T-helper 1 cell (primary cell): ENCODE measurements around the gene PABPC1L.
"Not testable (repeated sequence)": the region's sequence is repeated elsewhere in the genome, so short reads cannot be mapped to it uniquely, and the experiment has no call there.

Source experiments
- DNase-seq, 5 donors: peaks; one replicate each; pipeline ENCODE4 v3.0.0-alpha.2; 2012 to 2020
- total RNA-seq, 4 donors: gene quantifications; one replicate each; lab custom pipeline; 2026; lab: John Stamatoyannopoulos, UW

The PABPC1L gene
- 20.4 to 31.1 (median 27.1) reads per million in 4 donors for total RNA-seq

GRCh38 chr20:44909872-44910689 is at the start of gene PABPC1L:
PABPC1L (plus strand) TSS chr20:44910060; CDS start chr20:44910144, 84 bp downstream.
- peak; percentile 54 to 79 (median 71) for DNase-seq

- no peak for DNase-seq
These were observed 48.3 kb upstream of the PABPC1L start for GRCh38 chr20:44861531-44862006.

- DNase-seq: no peak
These were observed 47.6 kb upstream of the PABPC1L start for GRCh38 chr20:44862286-44862685.

GRCh38 chr20:44863365-44864084 is 46.3 kb upstream of the PABPC1L start:
- DNase-seq: not testable (repeated sequence)

GRCh38 chr20:44864493-44864892 is 45.4 kb upstream of the PABPC1L start:
- DNase-seq: not testable (repeated sequence)

GRCh38 chr20:44866703-44867335 is 43.0 kb upstream of the PABPC1L start:
- no peak for DNase-seq

GRCh38 chr20:44869471-44869870 is 40.4 kb upstream of the PABPC1L start:
- no peak for DNase-seq

GRCh38 chr20:44882360-44882759 is 27.5 kb upstream of the PABPC1L start:
- not testable (repeated sequence) for DNase-seq

- DNase-seq: no peak
These were observed 26.5 kb upstream of the PABPC1L start for GRCh38 chr20:44883214-44883902.

GRCh38 chr20:44884907-44885391 is 24.9 kb upstream of the PABPC1L start:
- DNase-seq: no peak

- DNase-seq: peak; percentile 94 to 99 (median 95)
These were observed 24.2 kb upstream of the PABPC1L start, which contains the start of gene YWHAB for GRCh38 chr20:44885392-44886265. YWHAB (plus strand) TSS chr20:44885705; CDS start chr20:44901534, 15,829 bp downstream.

- no peak for DNase-seq
These were observed 23.6 kb upstream of the PABPC1L start for GRCh38 chr20:44886266-44886651.

GRCh38 chr20:44886828-44887227 is 23.0 kb upstream of the PABPC1L start:
- no peak for DNase-seq

- DNase-seq: no peak
These were observed 22.4 kb upstream of the PABPC1L start for GRCh38 chr20:44887466-44887865.

- no peak for DNase-seq
These were observed 21.4 kb upstream of the PABPC1L start for GRCh38 chr20:44888226-44889103.

- no peak for DNase-seq
These were observed 18.0 kb upstream of the PABPC1L start for GRCh38 chr20:44891826-44892225.

- no peak for DNase-seq
These were observed 14.9 kb upstream of the PABPC1L start for GRCh38 chr20:44894959-44895358.

GRCh38 chr20:44896583-44896982 is 13.3 kb upstream of the PABPC1L start:
- DNase-seq: no peak

- DNase-seq: no peak
These were observed 12.7 kb upstream of the PABPC1L start for GRCh38 chr20:44897133-44897532.

GRCh38 chr20:44900231-44900854 is 9.5 kb upstream of the PABPC1L start:
- peak in 1 of 5 donors; percentile 56 for DNase-seq
